Loucy (cell line): ENCODE data around the gene MAPRE3.

Experiments used
- H2AFZ ChIP-seq: fragments of 200-600 bp; sonication (generic); 2 replicates; pipeline ENCODE4 v1.6.0; 2016; ENCODE audit warnings: antibody characterized with exemption, mild to moderate bottlenecking, low read length, moderate library complexity
- H3F3A ChIP-seq: fragments of 200-600 bp; 2 replicates; pipeline ENCODE4 v1.6.0; 2016; ENCODE audit warnings: antibody characterized with exemption, low read depth, mild to moderate bottlenecking
- H3K27me3 ChIP-seq: fragments of 200-600 bp; sonication (generic); 2 replicates; pipeline ENCODE4 v1.6.1; 2014; ENCODE audit warnings: low read length, mild to moderate bottlenecking; ENCODE audit not compliant: insufficient read depth, poor library complexity, severe bottlenecking
- H3K36me3 ChIP-seq: fragments of 200-600 bp; sonication (generic); 2 replicates; pipeline ENCODE4 v1.6.1; 2016; ENCODE audit warnings: low read length; ENCODE audit not compliant: insufficient read depth
- H3K4me1 ChIP-seq: fragments of 200-600 bp; sonication (generic); 2 replicates; pipeline ENCODE4 v1.5.1; 2014; ENCODE audit warnings: low read length, mild to moderate bottlenecking; ENCODE audit not compliant: insufficient read depth, poor library complexity, severe bottlenecking
- H3K4me2 ChIP-seq: fragments of 200-600 bp; sonication (generic); 2 replicates; pipeline ENCODE4 v1.6.0; 2014; ENCODE audit warnings: antibody characterized with exemption, low read length, low read depth, mild to moderate bottlenecking; ENCODE audit not compliant: poor library complexity, severe bottlenecking
- H3K4me3 ChIP-seq: fragments of 200-600 bp; sonication (generic); 2 replicates; pipeline ENCODE4 v1.5.1; 2014; ENCODE audit warnings: low read length, mild to moderate bottlenecking, mixed read lengths; ENCODE audit not compliant: poor library complexity, severe bottlenecking
- H3K79me2 ChIP-seq: fragments of 200-600 bp; sonication (generic); 2 replicates; pipeline ENCODE4 v1.6.1; 2014; ENCODE audit warnings: low read length; ENCODE audit not compliant: insufficient read depth
- H3K9ac ChIP-seq: fragments of 200-600 bp; sonication (generic); 2 replicates; pipeline ENCODE4 v1.6.0; 2014; ENCODE audit warnings: mild to moderate bottlenecking, low read depth, low read length, moderate library complexity; ENCODE audit not compliant: poor library complexity, severe bottlenecking
- H3K9me2 ChIP-seq: fragments of 200-600 bp; sonication (generic); replicated peaks from 2 replicates; pipeline ENCODE4 v1.6.1; 2016; ENCODE audit warnings: low read depth, low read length, mixed read lengths
- H3K9me3 ChIP-seq: fragments of 200-600 bp; sonication (generic); 2 replicates; pipeline ENCODE4 v1.6.1; 2014; ENCODE audit warnings: mild to moderate bottlenecking, antibody characterized with exemption, low read length, low read depth; ENCODE audit not compliant: insufficient read depth
- H4K20me1 ChIP-seq: fragments of 200-600 bp; sonication (generic); 2 replicates; pipeline ENCODE4 v1.6.0; 2014; ENCODE audit warnings: antibody characterized with exemption, low read length, mild to moderate bottlenecking; ENCODE audit not compliant: insufficient read depth, poor library complexity, severe bottlenecking
- CTCF ChIP-seq: fragments of 200-600 bp; sonication (generic); conservative IDR thresholded peaks from 2 replicates; pipeline ENCODE4 v1.5.1; 2014; ENCODE audit warnings: mild to moderate bottlenecking, antibody characterized with exemption, low read length
- EZH2phosphoT487 ChIP-seq: fragments of 200-600 bp; IDR thresholded peaks from 2 replicates; pipeline ENCODE4 v1.6.1; 2018; ENCODE audit warnings: antibody characterized with exemption, mild to moderate bottlenecking, moderate library complexity, borderline replicate concordance

The MAPRE3 gene

GRCh38 chr2:26974352-26974751, 3.9 kb downstream of the MAPRE3 start:
- no peak for TF ChIP-seq CTCF
- TF ChIP-seq EZH2phosphoT487, result no peak
- Histone ChIP-seq H3K4me3 (no peak overlapping the region), H3K4me2 (no peak overlapping the region)

DNA sequence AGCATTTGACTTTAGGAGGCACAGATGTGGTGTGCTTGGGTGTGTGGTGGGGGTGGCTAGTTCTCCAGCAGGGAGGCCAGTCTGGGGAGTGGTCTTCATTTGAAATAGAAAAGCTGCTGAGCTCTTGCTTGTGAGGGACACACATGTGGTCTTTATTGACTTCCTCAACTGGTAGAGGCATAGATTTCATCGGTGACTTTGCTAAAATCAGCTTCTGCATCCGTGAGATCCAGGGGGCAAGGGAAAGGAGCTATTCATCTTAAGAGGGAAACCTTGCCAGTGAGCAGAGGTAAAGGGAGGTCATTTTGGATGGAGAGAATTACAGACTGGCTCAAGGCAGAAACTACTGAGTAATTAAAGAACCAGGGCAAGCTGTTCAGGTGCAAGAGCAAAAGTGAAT, 4.7 kb downstream of the MAPRE3 start:
- TF ChIP-seq EZH2phosphoT487, result no peak
- no peak for TF ChIP-seq CTCF
- Histone ChIP-seq H3F3A (no peaks in the 10 kb centered on the region), H3K4me3 (no peak overlapping the region), H3K79me2 (no peaks in the 10 kb centered on the region), H3K27me3 (no peaks in the 10 kb centered on the region), H3K4me2 (no peak overlapping the region), H2AFZ (no peak overlapping the region), H3K36me3 (no peaks in the 10 kb centered on the region), H3K9me3 (no peaks in the 10 kb centered on the region), H3K9me2 (no peaks in the 10 kb centered on the region), H4K20me1 (no peaks in the 10 kb centered on the region), H3K9ac (no peak overlapping the region), H3K4me1 (no peaks in the 10 kb centered on the region)

More at GRCh38 chr2:26974352-26974751, 3.9 kb downstream of the MAPRE3 start:
- H3K4me1 ChIP-seq, result no peaks in the 10 kb centered on the region
- H3K9me3 ChIP-seq, result no peaks in the 10 kb centered on the region
- no peaks in the 10 kb centered on the region for H3K79me2 ChIP-seq
- H3F3A ChIP-seq, result no peaks in the 10 kb centered on the region
- no peaks in the 10 kb centered on the region for H3K36me3 ChIP-seq
- H3K9ac ChIP-seq, result no peak overlapping the region
- no peaks in the 10 kb centered on the region for H3K27me3 ChIP-seq
- H3K9me2 ChIP-seq, result no peaks in the 10 kb centered on the region
- no peak overlapping the region for H2AFZ ChIP-seq
- H4K20me1 ChIP-seq, result no peaks in the 10 kb centered on the region

- no peak for TF ChIP-seq CTCF
- TF ChIP-seq EZH2phosphoT487, result no peak
- Histone ChIP-seq H3K4me1 (no peaks in the 10 kb centered on the region), H3F3A (no peaks in the 10 kb centered on the region), H3K4me3 (no peak overlapping the region), H3K27me3 (no peaks in the 10 kb centered on the region), H3K9me3 (no peaks in the 10 kb centered on the region), H3K9ac (no peak overlapping the region), H3K79me2 (no peaks in the 10 kb centered on the region), H3K36me3 (no peaks in the 10 kb centered on the region), H3K4me2 (no peak overlapping the region), H3K9me2 (no peaks in the 10 kb centered on the region), H2AFZ (no peak overlapping the region), H4K20me1 (no peaks in the 10 kb centered on the region)
Measured at GRCh38 chr2:26975656-26976055, 5.2 kb downstream of the MAPRE3 start.
